Nephron progenitor cell (in vitro differentiated cells): Measurements from ENCODE around the gene RUNX1.

Experiments used
- DNase-seq: peaks from one replicate; pipeline ENCODE4 v3.0.0; 2021
- H3K27ac Mint-ChIP-seq: 2 replicates; pipeline ENCODE4 v1.8.0; 2021; ENCODE audit warnings: mild to moderate bottlenecking, moderate library complexity, mixed read lengths
- H3K27me3 Mint-ChIP-seq: 2 replicates; pipeline ENCODE4 v1.8.0; 2021; ENCODE audit warnings: mild to moderate bottlenecking, low read depth, mixed read lengths; ENCODE audit not compliant: poor library complexity
- H3K36me3 Mint-ChIP-seq: 2 replicates; pipeline ENCODE4 v1.8.0; 2021; ENCODE audit warnings: low read depth, mixed read lengths
- H3K4me1 Mint-ChIP-seq: 2 replicates; pipeline ENCODE4 v1.8.0; 2021; ENCODE audit warnings: mixed read lengths
- H3K4me3 Mint-ChIP-seq: 2 replicates; pipeline ENCODE4 v1.8.0; 2021; ENCODE audit warnings: mild to moderate bottlenecking, moderate library complexity, mixed read lengths
- H3K9me3 Mint-ChIP-seq: 2 replicates; pipeline ENCODE4 v1.8.0; 2021; ENCODE audit warnings: mild to moderate bottlenecking, moderate library complexity, mixed read lengths
- CTCF ChIP-seq: fragments of 200-600 bp; sonication (generic); IDR thresholded peaks from 2 replicates; pipeline ENCODE4 v1.5.0; 2021; ENCODE audit warnings: antibody characterized with exemption

The RUNX1 gene

GRCh38 chr21:34815831-34816705, 233.0 kb downstream of the RUNX1 start:
- Mint-ChIP-seq H3K4me1 (peaks cover 83% of the 10 kb centered on the region), H3K4me3 (no peak overlapping the region), H3K27ac (peak overlapping the region; percentile 39), H3K27me3 (peaks cover 3% of the 10 kb centered on the region), H3K36me3 (no peaks in the 10 kb centered on the region), H3K9me3 (no peaks in the 10 kb centered on the region)
- no peak for DNase-seq
- TF ChIP-seq CTCF, result no peak

GRCh38 chr21:34814529-34814951, 234.6 kb downstream of the RUNX1 start:
- H3K27ac Mint-ChIP-seq, result no peak overlapping the region
- peaks cover 3% of the 10 kb centered on the region for H3K27me3 Mint-ChIP-seq
- no peaks in the 10 kb centered on the region for H3K36me3 Mint-ChIP-seq
- DNase-seq, result no peak
- TF ChIP-seq CTCF, result no peak
- H3K4me3 Mint-ChIP-seq, result no peak overlapping the region
- peaks cover 84% of the 10 kb centered on the region for H3K4me1 Mint-ChIP-seq
- H3K9me3 Mint-ChIP-seq, result no peaks in the 10 kb centered on the region

- Mint-ChIP-seq H3K4me3 (no peak overlapping the region), H3K27ac (no peak overlapping the region), H3K9me3 (no peaks in the 10 kb centered on the region), H3K36me3 (no peaks in the 10 kb centered on the region), H3K4me1 (peaks cover 80% of the 10 kb centered on the region), H3K27me3 (peaks cover 3% of the 10 kb centered on the region)
- no peak for TF ChIP-seq CTCF
- DNase-seq, result no peak
These were observed 235.7 kb downstream of the RUNX1 start for GRCh38 chr21:34813266-34813894.

GRCh38 chr21:34812504-34813265, 236.4 kb downstream of the RUNX1 start:
- no peak overlapping the region for H3K4me3 Mint-ChIP-seq

GRCh38 chr21:34811368-34811767, 237.7 kb downstream of the RUNX1 start:
- H3K4me1 Mint-ChIP-seq, result peaks cover 64% of the 10 kb centered on the region
- H3K27me3 Mint-ChIP-seq, result peaks cover 3% of the 10 kb centered on the region
- H3K27ac Mint-ChIP-seq, result no peak overlapping the region
- H3K9me3 Mint-ChIP-seq, result peaks cover 8% of the 10 kb centered on the region
- no peak for DNase-seq
- no peak for TF ChIP-seq CTCF
- H3K4me3 Mint-ChIP-seq, result no peak overlapping the region
- H3K36me3 Mint-ChIP-seq, result peaks cover 7% of the 10 kb centered on the region

More at GRCh38 chr21:34812504-34813265, 236.4 kb downstream of the RUNX1 start:
- no peaks in the 10 kb centered on the region for H3K9me3 Mint-ChIP-seq
- H3K27me3 Mint-ChIP-seq, result peaks cover 3% of the 10 kb centered on the region
- H3K4me1 Mint-ChIP-seq, result peaks cover 73% of the 10 kb centered on the region
- no peak for DNase-seq
- no peak for TF ChIP-seq CTCF
- no peaks in the 10 kb centered on the region for H3K36me3 Mint-ChIP-seq
- no peak overlapping the region for H3K27ac Mint-ChIP-seq
